BE2C (cell line): Measurements from ENCODE around the gene NR4A3.
A peak's percentile ranks its signal among the peaks of the same experiment; 100 is the strongest.

Experiments used
- DNase-seq: peaks from one replicate; pipeline ENCODE4 v3.0.0-alpha.2; 2020
- H3K27me3 ChIP-seq: fragments of 250-450 bp; sonication (Bioruptor Pico); 2 replicates; pipeline ENCODE4 v1.5.1; 2020; ENCODE audit warnings: mild to moderate bottlenecking
- H3K36me3 ChIP-seq: fragments of 250-450 bp; sonication (Bioruptor Pico); 2 replicates; pipeline ENCODE4 v1.5.1; 2020; ENCODE audit warnings: mild to moderate bottlenecking
- H3K4me1 ChIP-seq: fragments of 250-450 bp; sonication (Bioruptor Pico); 2 replicates; pipeline ENCODE4 v1.5.1; 2020
- H3K4me3 ChIP-seq: 2 replicates; pipeline ENCODE4 v1.5.1; 2011; ENCODE audit warnings: low read depth, low read length
- H3K9me3 ChIP-seq: fragments of 250-450 bp; sonication (Bioruptor Pico); 2 replicates; pipeline ENCODE4 v1.5.1; 2020
- TF ChIP-seq, protein P1 (sequence below): IDR thresholded peaks from 2 replicates; pipeline ENCODE4 v1.5.1; 2012; ENCODE audit warnings: mild to moderate bottlenecking, low read depth, low read length

Gene NR4A3

DNA sequence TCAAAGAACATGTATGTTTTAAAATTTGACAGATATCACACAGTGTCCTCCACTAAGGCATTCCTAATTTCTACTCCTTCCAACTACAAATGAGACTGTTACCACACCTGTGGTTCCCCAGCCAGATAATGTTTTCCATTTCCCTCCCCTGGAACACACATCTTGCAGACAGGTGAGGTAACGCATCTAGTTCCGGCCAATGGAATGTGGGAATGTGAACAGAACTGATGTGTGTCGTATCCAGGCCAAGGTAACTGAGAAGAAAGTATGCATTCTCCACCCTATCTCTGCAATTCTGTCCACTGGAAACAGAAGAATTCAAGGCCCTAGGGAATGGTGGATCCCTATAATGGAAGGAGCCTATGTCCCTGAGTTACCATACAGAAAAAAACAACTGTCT, 19.9 kb upstream of the NR4A3 start:
- no peaks in the 10 kb centered on the region for H3K4me1 ChIP-seq
- no peaks in the 10 kb centered on the region for H3K9me3 ChIP-seq
- DNase-seq, result no peak
- H3K27me3 ChIP-seq, result no peaks in the 10 kb centered on the region
- H3K4me3 ChIP-seq, result no peak overlapping the region
- TF ChIP-seq, protein P1, sequence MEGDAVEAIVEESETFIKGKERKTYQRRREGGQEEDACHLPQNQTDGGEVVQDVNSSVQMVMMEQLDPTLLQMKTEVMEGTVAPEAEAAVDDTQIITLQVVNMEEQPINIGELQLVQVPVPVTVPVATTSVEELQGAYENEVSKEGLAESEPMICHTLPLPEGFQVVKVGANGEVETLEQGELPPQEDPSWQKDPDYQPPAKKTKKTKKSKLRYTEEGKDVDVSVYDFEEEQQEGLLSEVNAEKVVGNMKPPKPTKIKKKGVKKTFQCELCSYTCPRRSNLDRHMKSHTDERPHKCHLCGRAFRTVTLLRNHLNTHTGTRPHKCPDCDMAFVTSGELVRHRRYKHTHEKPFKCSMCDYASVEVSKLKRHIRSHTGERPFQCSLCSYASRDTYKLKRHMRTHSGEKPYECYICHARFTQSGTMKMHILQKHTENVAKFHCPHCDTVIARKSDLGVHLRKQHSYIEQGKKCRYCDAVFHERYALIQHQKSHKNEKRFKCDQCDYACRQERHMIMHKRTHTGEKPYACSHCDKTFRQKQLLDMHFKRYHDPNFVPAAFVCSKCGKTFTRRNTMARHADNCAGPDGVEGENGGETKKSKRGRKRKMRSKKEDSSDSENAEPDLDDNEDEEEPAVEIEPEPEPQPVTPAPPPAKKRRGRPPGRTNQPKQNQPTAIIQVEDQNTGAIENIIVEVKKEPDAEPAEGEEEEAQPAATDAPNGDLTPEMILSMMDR, result no peak
- no peaks in the 10 kb centered on the region; the same call in 1 of the 2 replicates for H3K36me3 ChIP-seq

DNA sequence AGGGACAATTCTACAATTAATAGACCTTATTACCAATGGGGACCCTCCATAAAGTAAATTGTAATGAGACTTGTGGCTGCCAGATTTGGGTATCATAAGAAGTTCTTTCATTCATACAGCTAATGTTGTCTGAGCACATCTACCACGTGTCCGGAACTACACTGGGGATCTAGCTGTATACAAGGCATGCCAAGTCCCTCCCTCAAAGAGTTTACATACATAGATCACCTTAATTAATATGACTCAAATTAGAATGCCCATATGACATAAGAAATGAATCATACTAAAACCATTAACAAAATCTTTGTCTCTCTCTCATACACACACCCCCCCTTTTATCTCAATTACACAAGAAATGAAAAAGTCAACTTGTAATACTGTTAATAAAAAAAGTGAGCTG, 18.0 kb upstream of the NR4A3 start:
- no peaks in the 10 kb centered on the region for H3K9me3 ChIP-seq
- no peak for DNase-seq

DNA sequence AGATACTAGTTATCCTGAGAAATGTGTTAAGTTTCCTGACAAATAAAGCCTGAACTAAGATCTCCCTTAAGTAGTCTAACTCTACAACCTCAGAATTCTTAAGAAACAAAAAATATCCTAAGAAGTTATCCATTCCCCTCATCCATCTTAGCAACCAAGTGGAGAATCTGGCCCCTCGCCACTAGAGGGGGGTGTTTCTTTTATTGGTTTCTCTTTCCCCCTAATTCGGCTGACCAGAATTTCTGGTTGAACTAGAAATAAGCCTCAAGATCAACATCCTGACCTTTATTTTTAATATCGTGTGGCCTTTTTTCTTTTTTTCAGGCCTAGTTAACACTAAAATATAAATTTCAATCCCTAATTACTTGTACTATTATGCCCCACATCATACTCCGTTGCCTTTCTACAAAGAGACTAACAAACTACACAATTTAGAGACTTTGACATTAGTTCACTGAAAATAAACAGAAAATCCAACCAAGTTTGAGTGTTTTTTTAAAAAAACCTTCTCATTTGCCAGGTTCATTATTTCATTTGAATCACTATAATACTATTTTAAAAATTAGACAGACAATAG, 14.3 kb upstream of the NR4A3 start:
- Histone ChIP-seq H3K27me3 (no peaks in the 10 kb centered on the region), H3K4me1 (peaks cover 4% of the 10 kb centered on the region), H3K36me3 (no peaks in the 10 kb centered on the region), H3K9me3 (no peaks in the 10 kb centered on the region), H3K4me3 (no peak overlapping the region)
- peak; percentile 65 for DNase-seq
- TF ChIP-seq, protein P1, result peak; percentile 91

More for the DNA sequence above, 18.0 kb upstream of the NR4A3 start:
- H3K27me3 ChIP-seq, result no peaks in the 10 kb centered on the region
- H3K4me1 ChIP-seq, result no peaks in the 10 kb centered on the region; the same call in 1 of the 2 replicates
- H3K36me3 ChIP-seq, result no peaks in the 10 kb centered on the region; the same call in 1 of the 2 replicates
- TF ChIP-seq, protein P1, result no peak
- H3K4me3 ChIP-seq, result no peak overlapping the region

DNA sequence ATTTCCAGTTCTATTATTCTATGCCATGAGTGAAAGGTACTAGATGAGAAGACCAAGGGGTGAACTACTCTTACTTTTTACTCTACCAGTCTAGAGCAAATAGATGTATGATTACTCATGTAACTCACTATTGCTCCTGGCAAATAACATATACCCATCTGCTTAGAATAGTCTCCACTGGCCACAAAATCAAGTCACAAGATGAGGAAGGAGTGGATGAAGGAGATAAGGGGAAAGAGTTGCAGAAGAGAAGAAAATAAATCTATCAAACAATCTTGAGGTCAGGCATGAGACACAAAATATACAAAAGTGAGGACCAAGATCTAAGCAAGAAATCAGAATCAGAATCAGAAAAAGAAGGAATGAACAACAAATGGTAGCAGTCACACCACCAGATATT, 13.7 kb upstream of the NR4A3 start:
- no peak overlapping the region for H3K4me3 ChIP-seq
- H3K4me1 ChIP-seq, result peaks cover 4% of the 10 kb centered on the region
- DNase-seq, result no peak
- TF ChIP-seq, protein P1, result no peak
- no peaks in the 10 kb centered on the region for H3K36me3 ChIP-seq
- H3K27me3 ChIP-seq, result no peaks in the 10 kb centered on the region
- H3K9me3 ChIP-seq, result no peaks in the 10 kb centered on the region

DNA sequence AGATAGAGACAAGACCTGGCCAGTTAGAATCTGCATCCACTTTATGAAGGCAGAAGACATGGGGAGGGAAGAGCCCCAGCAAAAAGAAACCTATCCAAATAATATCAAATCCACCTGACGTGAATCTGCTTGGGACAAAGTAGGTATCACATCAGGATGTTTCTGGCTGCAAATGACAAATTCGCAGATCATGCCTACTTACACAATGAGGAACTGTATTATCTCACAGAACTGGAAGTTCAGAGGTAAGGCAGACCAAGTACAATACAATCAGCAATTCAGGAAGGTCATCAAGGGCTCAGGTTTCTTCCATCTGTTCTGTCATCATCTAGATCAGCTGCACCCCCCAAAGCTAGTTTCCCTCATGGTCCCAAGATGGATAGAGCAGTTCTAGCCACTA, 13.2 kb upstream of the NR4A3 start:
- DNase-seq, result no peak
- Histone ChIP-seq H3K4me3 (no peak overlapping the region), H3K4me1 (peaks cover 4% of the 10 kb centered on the region), H3K36me3 (no peaks in the 10 kb centered on the region), H3K9me3 (no peaks in the 10 kb centered on the region), H3K27me3 (no peaks in the 10 kb centered on the region)
- TF ChIP-seq, protein P1, result no peak

DNA sequence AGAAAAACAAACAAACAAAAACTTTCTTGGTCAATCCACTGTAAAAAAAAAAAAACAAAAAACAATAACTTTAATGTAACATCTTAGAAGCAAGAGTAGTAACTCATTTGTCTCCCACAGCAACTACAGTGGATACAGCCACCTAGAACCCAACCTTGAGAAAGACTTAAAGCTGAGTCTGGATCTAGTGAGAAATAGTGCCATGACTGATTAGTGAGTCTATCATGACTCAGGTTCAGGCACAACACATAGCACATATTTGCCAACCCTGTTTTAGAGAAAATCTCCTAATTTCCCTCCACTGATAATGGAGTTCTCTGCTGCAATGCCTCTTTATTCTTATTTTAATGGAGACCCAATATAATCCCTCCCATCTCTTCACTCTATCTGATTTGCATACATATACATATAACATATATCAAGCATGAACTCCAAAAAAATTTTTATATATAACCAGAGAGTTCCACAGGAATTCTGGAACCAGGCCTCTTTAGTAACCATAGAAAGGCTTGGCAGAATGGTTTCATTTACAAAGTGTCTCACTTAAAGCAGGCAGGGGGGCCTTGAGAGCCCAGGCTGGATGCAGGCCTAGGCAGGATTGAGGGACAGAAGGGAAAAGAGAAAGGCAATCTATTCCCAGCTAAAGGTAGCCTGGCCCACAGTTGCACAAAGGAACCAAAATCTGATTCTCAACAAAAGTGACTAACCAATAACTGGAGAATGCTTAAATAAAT, 11.9 kb upstream of the NR4A3 start:
- DNase-seq, result no peak

More for the DNA sequence above, 11.9 kb upstream of the NR4A3 start:
- Histone ChIP-seq H3K4me1 (peaks cover 4% of the 10 kb centered on the region), H3K36me3 (no peaks in the 10 kb centered on the region), H3K9me3 (no peaks in the 10 kb centered on the region), H3K4me3 (no peak overlapping the region), H3K27me3 (no peaks in the 10 kb centered on the region)
- TF ChIP-seq, protein P1, result no peak
